NT2/D1 (cell line): ENCODE results near the gene TOM1L2.

Experiments
- SUZ12 ChIP-seq: IDR thresholded peaks from 2 replicates; pipeline ENCODE4 v1.6.1; 2011; ENCODE audit not compliant: insufficient read length, insufficient read depth; ENCODE audit errors: extremely low read depth
- ZNF274 ChIP-seq: IDR thresholded peaks from 2 replicates; pipeline ENCODE4 v1.6.1; 2011; ENCODE audit warnings: mild to moderate bottlenecking, low read depth, low read length

DNA sequence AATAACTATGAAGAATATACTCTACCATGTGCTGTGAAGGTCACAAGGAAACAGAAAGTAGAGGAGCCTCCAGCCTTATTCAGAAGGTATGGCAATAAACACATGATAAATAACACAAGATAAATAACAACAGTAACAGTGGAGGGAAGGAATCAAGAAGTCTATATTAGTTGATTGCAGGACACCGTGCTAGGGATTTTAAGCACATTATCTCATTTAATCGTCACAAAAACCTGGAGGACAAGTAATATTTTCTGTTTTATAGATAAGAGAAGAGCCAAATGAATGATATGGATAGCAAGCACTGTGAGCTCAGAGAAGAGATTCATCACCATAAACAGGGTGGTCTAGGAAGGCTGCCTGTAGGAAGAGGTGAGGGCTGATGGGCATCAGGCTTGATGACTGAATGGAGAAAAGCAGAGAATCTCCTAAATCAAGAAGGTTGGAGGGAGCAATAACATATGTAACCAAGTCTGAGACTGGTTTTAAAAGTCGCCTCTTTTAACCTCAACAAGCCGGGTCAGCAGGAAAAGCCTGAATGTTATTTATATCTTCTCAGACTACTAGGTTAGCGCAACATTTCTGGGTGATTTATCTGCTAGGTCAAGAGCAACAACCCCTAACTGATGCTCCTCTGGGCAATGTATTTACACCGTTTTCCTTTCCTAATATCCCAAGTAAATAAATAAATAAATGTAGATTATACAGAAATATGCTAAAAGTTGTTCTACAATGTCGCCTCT lies 8.3 kb downstream of the TOM1L2 start:
- TF ChIP-seq ZNF274 (no peak), SUZ12 (no peak)
